ENCODE measurements around the gene JMJD8. TPM values are rescaled to one million over a fixed set of nuclear protein-coding genes. Genes with fewer than 3 reads are reported as not detected.

Gene JMJD8
- total and polyA plus RNA-seq, 8 donors, result 41.7 to 72.6 (median 45.5) TPM

- H3K9me3 ChIP-seq, result no peaks in the 10 kb centered on the region
- no peak overlapping the region for H3K27ac ChIP-seq
- no peaks in the 10 kb centered on the region for H3K4me1 ChIP-seq
- peaks cover 70 to 98% of the 10 kb centered on the region in 2 donors for H3K27me3 ChIP-seq
- ATAC-seq (no peak), DNase-seq (no peak)
- H3K4me3 ChIP-seq, result no peak overlapping the region
- H3K36me3 ChIP-seq, result no peaks in the 10 kb centered on the region
- TF ChIP-seq CTCF (IDR thresholded peaks at IDR 0.05), result no peak
- intact Hi-C loops (cut with DNase I), result no loop called here
Measured at GRCh38 chr16:703406-703805, 19.3 kb upstream of the JMJD8 start.

GRCh38 chr16:702341-702740, 18.2 kb upstream of the JMJD8 start:
- no peaks in the 10 kb centered on the region for H3K9me3 ChIP-seq
- no peaks in the 10 kb centered on the region for H3K36me3 ChIP-seq
- H3K4me3 ChIP-seq, result no peak overlapping the region
- ATAC-seq (no peak), DNase-seq (no peak)
- H3K27me3 ChIP-seq, result peaks cover 70 to 98% of the 10 kb centered on the region in 2 donors
- intact Hi-C loops (cut with DNase I), result no loop called here
- no peak for TF ChIP-seq CTCF (IDR thresholded peaks at IDR 0.05)
- no peak overlapping the region for H3K27ac ChIP-seq
- H3K4me1 ChIP-seq, result no peaks in the 10 kb centered on the region

GRCh38 chr16:700684-701584, 16.8 kb upstream of the JMJD8 start:
- Histone ChIP-seq H3K4me3 (no peak overlapping the region), H3K27ac (no peak overlapping the region), H3K27me3 (peaks cover 61 to 98% of the 10 kb centered on the region in 2 donors), H3K9me3 (no peaks in the 10 kb centered on the region), H3K4me1 (peaks cover 1 to 5% of the 10 kb centered on the region in 2 donors), H3K36me3 (no peaks in the 10 kb centered on the region)
- ATAC-seq (peak; percentile 76), DNase-seq (peak in 1 of 4 donors; percentile 50)
- no peak for TF ChIP-seq CTCF (IDR thresholded peaks at IDR 0.05)
- intact Hi-C loops (cut with DNase I), result no loop called here

GRCh38 chr16:698911-699671, 15.0 kb upstream of the JMJD8 start:
- no peaks in the 10 kb centered on the region for H3K36me3 ChIP-seq
- peaks cover 11 to 22% of the 10 kb centered on the region in 2 donors for H3K4me1 ChIP-seq
- ATAC-seq (no peak), DNase-seq (no peak)
- no peak overlapping the region for H3K4me3 ChIP-seq
- intact Hi-C loops (cut with DNase I), result no loop called here
- H3K27ac ChIP-seq, result no peak overlapping the region
- H3K27me3 ChIP-seq, result peaks cover 66 to 99% of the 10 kb centered on the region in 2 donors
- TF ChIP-seq CTCF (IDR thresholded peaks at IDR 0.05), result no peak
- H3K9me3 ChIP-seq, result no peaks in the 10 kb centered on the region

All from left lung (tissue), 10 donors.